Measurements from ENCODE around the gene PRKCZ. TPM values are rescaled to one million over a fixed set of nuclear protein-coding genes. Genes with fewer than 3 reads are reported as not detected.

The PRKCZ gene
- total RNA-seq, 1 donor from 2014 or later = 28.1 TPM

- TF ChIP-seq CTCF (conservative IDR thresholded peaks at IDR 0.05; ENCODE audit: low read depth, low read length) = no peak
- no peak overlapping the region for H3K4me3 ChIP-seq (ENCODE audit: low read depth, low read length)
- DNase-seq (ENCODE audit: low read depth) = no peak
These were observed 15.5 kb downstream of the PRKCZ start for GRCh38 chr1:2065699-2066098.

GRCh38 chr1:2067393-2067792 lies 17.2 kb downstream of the PRKCZ start:
- TF ChIP-seq CTCF (conservative IDR thresholded peaks at IDR 0.05; ENCODE audit: low read depth, low read length) = no peak
- no peak overlapping the region for H3K4me3 ChIP-seq (ENCODE audit: low read depth, low read length)
- no peak for DNase-seq (ENCODE audit: low read depth)

GRCh38 chr1:2067981-2068380 lies 17.8 kb downstream of the PRKCZ start:
- no peak for TF ChIP-seq CTCF (conservative IDR thresholded peaks at IDR 0.05; ENCODE audit: low read depth, low read length)
- no peak for DNase-seq (ENCODE audit: low read depth)
- no peak overlapping the region for H3K4me3 ChIP-seq (ENCODE audit: low read depth, low read length)

- TF ChIP-seq CTCF (conservative IDR thresholded peaks at IDR 0.05; ENCODE audit: low read depth, low read length) = no peak
- DNase-seq (ENCODE audit: low read depth) = no peak
- no peak overlapping the region for H3K4me3 ChIP-seq (ENCODE audit: low read depth, low read length)
These were observed 18.7 kb downstream of the PRKCZ start for GRCh38 chr1:2068951-2069350.

GRCh38 chr1:2070016-2070415 lies 19.8 kb downstream of the PRKCZ start:
- no peak overlapping the region for H3K4me3 ChIP-seq (ENCODE audit: low read depth, low read length)

GRCh38 chr1:2070800-2071530 lies 20.8 kb downstream of the PRKCZ start:
- no peak for TF ChIP-seq CTCF (conservative IDR thresholded peaks at IDR 0.05; ENCODE audit: low read depth, low read length)
- no peak overlapping the region for H3K4me3 ChIP-seq (ENCODE audit: low read depth, low read length)
- DNase-seq (ENCODE audit: low read depth) = no peak

More at GRCh38 chr1:2070016-2070415, 19.8 kb downstream of the PRKCZ start:
- TF ChIP-seq CTCF (conservative IDR thresholded peaks at IDR 0.05; ENCODE audit: low read depth, low read length) = no peak
- DNase-seq (ENCODE audit: low read depth) = no peak

Measured in epithelial cell of proximal tubule (primary cell).